ENCODE results near the gene ITIH5.

Gene ITIH5

GRCh38 chr10:7583626-7584025 is 83.1 kb downstream of the ITIH5 start:
- H3K9me2 ChIP-seq (replicated peaks; ENCODE audit: low read depth, low read length), result no peaks in the 10 kb centered on the region
- no peaks in the 10 kb centered on the region for H3K27me3 ChIP-seq (ENCODE audit: insufficient read depth, low read length, poor library complexity, severe bottlenecking)
- H2AFZ ChIP-seq (ENCODE audit: low read length), result no peak overlapping the region
- H3K36me3 ChIP-seq (ENCODE audit: insufficient read depth, low read length), result no peaks in the 10 kb centered on the region
- no peak overlapping the region for H3K9ac ChIP-seq (ENCODE audit: low read depth, low read length, poor library complexity, severe bottlenecking)
- no peaks in the 10 kb centered on the region for H3K9me3 ChIP-seq (ENCODE audit: insufficient read depth, low read depth, low read length)
- H4K20me1 ChIP-seq (ENCODE audit: insufficient read depth, low read length, poor library complexity, severe bottlenecking), result no peaks in the 10 kb centered on the region
- no peaks in the 10 kb centered on the region for H3K79me2 ChIP-seq (ENCODE audit: insufficient read depth, low read length)
- TF ChIP-seq, protein P1, sequence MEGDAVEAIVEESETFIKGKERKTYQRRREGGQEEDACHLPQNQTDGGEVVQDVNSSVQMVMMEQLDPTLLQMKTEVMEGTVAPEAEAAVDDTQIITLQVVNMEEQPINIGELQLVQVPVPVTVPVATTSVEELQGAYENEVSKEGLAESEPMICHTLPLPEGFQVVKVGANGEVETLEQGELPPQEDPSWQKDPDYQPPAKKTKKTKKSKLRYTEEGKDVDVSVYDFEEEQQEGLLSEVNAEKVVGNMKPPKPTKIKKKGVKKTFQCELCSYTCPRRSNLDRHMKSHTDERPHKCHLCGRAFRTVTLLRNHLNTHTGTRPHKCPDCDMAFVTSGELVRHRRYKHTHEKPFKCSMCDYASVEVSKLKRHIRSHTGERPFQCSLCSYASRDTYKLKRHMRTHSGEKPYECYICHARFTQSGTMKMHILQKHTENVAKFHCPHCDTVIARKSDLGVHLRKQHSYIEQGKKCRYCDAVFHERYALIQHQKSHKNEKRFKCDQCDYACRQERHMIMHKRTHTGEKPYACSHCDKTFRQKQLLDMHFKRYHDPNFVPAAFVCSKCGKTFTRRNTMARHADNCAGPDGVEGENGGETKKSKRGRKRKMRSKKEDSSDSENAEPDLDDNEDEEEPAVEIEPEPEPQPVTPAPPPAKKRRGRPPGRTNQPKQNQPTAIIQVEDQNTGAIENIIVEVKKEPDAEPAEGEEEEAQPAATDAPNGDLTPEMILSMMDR (conservative IDR thresholded peaks at IDR 0.05; ENCODE audit: low read length), result no peak
- TF ChIP-seq EZH2phosphoT487 (IDR thresholded peaks at IDR 0.05; ENCODE audit: borderline replicate concordance), result no peak
- H3K4me3 ChIP-seq (ENCODE audit: low read length, poor library complexity, severe bottlenecking), result no peak overlapping the region
- no peaks in the 10 kb centered on the region for H3K4me1 ChIP-seq (ENCODE audit: insufficient read depth, low read length, poor library complexity, severe bottlenecking)
- no peak overlapping the region for H3K4me2 ChIP-seq (ENCODE audit: low read depth, low read length, poor library complexity, severe bottlenecking)
- H3F3A ChIP-seq (ENCODE audit: low read depth), result no peaks in the 10 kb centered on the region

GRCh38 chr10:7580520-7580919 is 86.2 kb downstream of the ITIH5 start:
- Histone ChIP-seq H3F3A (ENCODE audit: low read depth) (no peaks in the 10 kb centered on the region), H3K36me3 (ENCODE audit: insufficient read depth, low read length) (no peaks in the 10 kb centered on the region), H3K4me1 (ENCODE audit: insufficient read depth, low read length, poor library complexity, severe bottlenecking) (no peaks in the 10 kb centered on the region), H3K4me3 (ENCODE audit: low read length, poor library complexity, severe bottlenecking) (no peak overlapping the region), H3K27me3 (ENCODE audit: insufficient read depth, low read length, poor library complexity, severe bottlenecking) (no peaks in the 10 kb centered on the region), H2AFZ (ENCODE audit: low read length) (no peak overlapping the region), H3K9me2 (replicated peaks; ENCODE audit: low read depth, low read length) (no peaks in the 10 kb centered on the region), H4K20me1 (ENCODE audit: insufficient read depth, low read length, poor library complexity, severe bottlenecking) (no peaks in the 10 kb centered on the region), H3K4me2 (ENCODE audit: low read depth, low read length, poor library complexity, severe bottlenecking) (no peak overlapping the region), H3K79me2 (ENCODE audit: insufficient read depth, low read length) (no peaks in the 10 kb centered on the region), H3K9me3 (ENCODE audit: insufficient read depth, low read depth, low read length) (no peaks in the 10 kb centered on the region), H3K9ac (ENCODE audit: low read depth, low read length, poor library complexity, severe bottlenecking) (no peak overlapping the region)
- no peak for TF ChIP-seq EZH2phosphoT487 (IDR thresholded peaks at IDR 0.05; ENCODE audit: borderline replicate concordance)
- TF ChIP-seq, protein P1 (conservative IDR thresholded peaks at IDR 0.05; ENCODE audit: low read length), result no peak

DNA sequence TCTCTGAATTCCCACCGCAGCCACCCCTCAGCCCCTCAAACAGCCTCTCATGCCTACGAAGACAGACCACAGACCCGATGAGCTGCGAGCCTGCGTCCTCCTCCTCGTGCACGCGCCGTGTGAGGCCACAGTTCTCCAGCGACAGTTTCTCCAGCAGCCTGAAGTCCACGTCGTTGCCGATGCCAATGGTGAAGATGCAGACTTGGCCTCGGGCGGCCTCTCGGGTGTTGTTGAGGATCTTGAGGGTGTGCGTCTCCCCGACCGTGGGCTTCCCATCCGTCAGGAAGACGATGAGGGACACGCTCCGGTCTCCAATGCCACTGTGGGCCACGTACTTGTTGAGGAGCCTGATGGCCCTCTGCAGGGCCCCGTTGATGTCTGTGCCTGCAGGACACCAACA is 87.1 kb downstream of the ITIH5 start:
- no peaks in the 10 kb centered on the region for H3K9me2 ChIP-seq (replicated peaks; ENCODE audit: low read depth, low read length)
- no peaks in the 10 kb centered on the region for H3K36me3 ChIP-seq (ENCODE audit: insufficient read depth, low read length)
- H3K9ac ChIP-seq (ENCODE audit: low read depth, low read length, poor library complexity, severe bottlenecking), result no peak overlapping the region
- no peaks in the 10 kb centered on the region for H3K79me2 ChIP-seq (ENCODE audit: insufficient read depth, low read length)
- H4K20me1 ChIP-seq (ENCODE audit: insufficient read depth, low read length, poor library complexity, severe bottlenecking), result no peaks in the 10 kb centered on the region
- H3K27me3 ChIP-seq (ENCODE audit: insufficient read depth, low read length, poor library complexity, severe bottlenecking), result no peaks in the 10 kb centered on the region
- H3K4me1 ChIP-seq (ENCODE audit: insufficient read depth, low read length, poor library complexity, severe bottlenecking), result no peaks in the 10 kb centered on the region
- no peaks in the 10 kb centered on the region for H3F3A ChIP-seq (ENCODE audit: low read depth)
- no peak overlapping the region for H2AFZ ChIP-seq (ENCODE audit: low read length)
- H3K9me3 ChIP-seq (ENCODE audit: insufficient read depth, low read depth, low read length), result no peaks in the 10 kb centered on the region
- H3K4me2 ChIP-seq (ENCODE audit: low read depth, low read length, poor library complexity, severe bottlenecking), result no peak overlapping the region
- TF ChIP-seq EZH2phosphoT487 (IDR thresholded peaks at IDR 0.05; ENCODE audit: borderline replicate concordance), result no peak
- TF ChIP-seq, protein P1 (conservative IDR thresholded peaks at IDR 0.05; ENCODE audit: low read length), result no peak
- H3K4me3 ChIP-seq (ENCODE audit: low read length, poor library complexity, severe bottlenecking), result no peak overlapping the region
